HG02571 (cell line): ENCODE measurements around the gene ZNF423.
"Not testable (repeated sequence)": the region's sequence is repeated elsewhere in the genome, so short reads cannot be mapped to it uniquely, and the experiment has no call there.

Experiments
- ATAC-seq: cut with Tn5 transposase; IDR thresholded peaks from one replicate; pipeline ENCODE4 v1.9.1; 2021; ENCODE audit warnings: mild to moderate bottlenecking, moderate library complexity; ENCODE audit not compliant: unreplicated experiment

The ZNF423 gene

GRCh38 chr16:49523435-49524159, 332.3 kb downstream of the ZNF423 start:
- no peak for ATAC-seq

GRCh38 chr16:49521734-49522325, 334.1 kb downstream of the ZNF423 start:
- no peak for ATAC-seq

GRCh38 chr16:49520492-49521038, 335.3 kb downstream of the ZNF423 start:
- no peak for ATAC-seq

GRCh38 chr16:49519741-49520140, 336.2 kb downstream of the ZNF423 start:
- no peak for ATAC-seq

- ATAC-seq, result no peak
Observed at GRCh38 chr16:49519008-49519656, 336.8 kb downstream of the ZNF423 start.

GRCh38 chr16:49516382-49517036, 339.4 kb downstream of the ZNF423 start:
- no peak for ATAC-seq

- no peak for ATAC-seq
Observed at GRCh38 chr16:49515861-49516260, 340.1 kb downstream of the ZNF423 start.

GRCh38 chr16:49515016-49515565, 340.8 kb downstream of the ZNF423 start:
- ATAC-seq, result no peak

GRCh38 chr16:49514073-49514980, 341.6 kb downstream of the ZNF423 start:
- ATAC-seq, result no peak

- ATAC-seq, result no peak
Observed at GRCh38 chr16:49513040-49513439, 342.9 kb downstream of the ZNF423 start.

GRCh38 chr16:49510654-49511305, 345.1 kb downstream of the ZNF423 start:
- ATAC-seq, result no peak

- ATAC-seq, result no peak
Observed at GRCh38 chr16:49510141-49510540, 345.8 kb downstream of the ZNF423 start.

GRCh38 chr16:49506058-49507013, 349.6 kb downstream of the ZNF423 start:
- not testable (repeated sequence) for ATAC-seq

- ATAC-seq, result no peak
Observed at GRCh38 chr16:49505556-49505955, 350.4 kb downstream of the ZNF423 start.

GRCh38 chr16:49504626-49505025, 351.3 kb downstream of the ZNF423 start:
- no peak for ATAC-seq

- ATAC-seq, result no peak
Observed at GRCh38 chr16:49504023-49504364, 351.9 kb downstream of the ZNF423 start.

GRCh38 chr16:49503256-49504022, 352.5 kb downstream of the ZNF423 start:
- no peak for ATAC-seq
